ENCODE data around the gene WSCD2. TPM values are rescaled to one million over a fixed set of nuclear protein-coding genes. Genes with fewer than 3 reads are reported as not detected.

Gene WSCD2
- total RNA-seq, 1 donor from 2014 or later = 0.04 TPM

GRCh38 chr12:108151533-108152169 lies 22.6 kb downstream of the WSCD2 start:
- Histone ChIP-seq H3K4me3 (ENCODE audit: low read depth, low read length) (no peak overlapping the region), H3K27me3 (ENCODE audit: control insufficient read depth, insufficient read depth, low read length) (peaks cover 2% of the 10 kb centered on the region), H3K36me3 (ENCODE audit: control insufficient read depth, insufficient read depth, low read length) (no peaks in the 10 kb centered on the region)
- TF ChIP-seq CTCF (IDR thresholded peaks at IDR 0.05; ENCODE audit: insufficient read depth, low read length, poor library complexity, severe bottlenecking) = no peak
- no peak for DNase-seq (ENCODE audit: low read depth)

GRCh38 chr12:108152170-108152538 lies 23.1 kb downstream of the WSCD2 start:
- Histone ChIP-seq H3K27me3 (ENCODE audit: control insufficient read depth, insufficient read depth, low read length) (peaks cover 2% of the 10 kb centered on the region), H3K36me3 (ENCODE audit: control insufficient read depth, insufficient read depth, low read length) (no peaks in the 10 kb centered on the region), H3K4me3 (ENCODE audit: low read depth, low read length) (no peak overlapping the region)
- no peak for TF ChIP-seq CTCF (IDR thresholded peaks at IDR 0.05; ENCODE audit: insufficient read depth, low read length, poor library complexity, severe bottlenecking)
- no peak for DNase-seq (ENCODE audit: low read depth)

GRCh38 chr12:108156717-108157116 lies 27.6 kb downstream of the WSCD2 start:
- no peak for DNase-seq (ENCODE audit: low read depth)
- no peaks in the 10 kb centered on the region for H3K27me3 ChIP-seq (ENCODE audit: control insufficient read depth, insufficient read depth, low read length)
- H3K4me3 ChIP-seq (ENCODE audit: low read depth, low read length) = no peak overlapping the region
- H3K36me3 ChIP-seq (ENCODE audit: control insufficient read depth, insufficient read depth, low read length) = no peaks in the 10 kb centered on the region
- no peak for TF ChIP-seq CTCF (IDR thresholded peaks at IDR 0.05; ENCODE audit: insufficient read depth, low read length, poor library complexity, severe bottlenecking)

- DNase-seq (ENCODE audit: low read depth) = no peak
- TF ChIP-seq CTCF (IDR thresholded peaks at IDR 0.05; ENCODE audit: insufficient read depth, low read length, poor library complexity, severe bottlenecking) = no peak
- Histone ChIP-seq H3K36me3 (ENCODE audit: control insufficient read depth, insufficient read depth, low read length) (no peaks in the 10 kb centered on the region), H3K27me3 (ENCODE audit: control insufficient read depth, insufficient read depth, low read length) (no peaks in the 10 kb centered on the region), H3K4me3 (ENCODE audit: low read depth, low read length) (no peak overlapping the region)
These were observed 28.9 kb downstream of the WSCD2 start for GRCh38 chr12:108157870-108158459.

- TF ChIP-seq CTCF (IDR thresholded peaks at IDR 0.05; ENCODE audit: insufficient read depth, low read length, poor library complexity, severe bottlenecking) = no peak
- H3K27me3 ChIP-seq (ENCODE audit: control insufficient read depth, insufficient read depth, low read length) = no peaks in the 10 kb centered on the region
- no peak overlapping the region for H3K4me3 ChIP-seq (ENCODE audit: low read depth, low read length)
- no peak for DNase-seq (ENCODE audit: low read depth)
- H3K36me3 ChIP-seq (ENCODE audit: control insufficient read depth, insufficient read depth, low read length) = no peaks in the 10 kb centered on the region
These were observed 33.1 kb downstream of the WSCD2 start for GRCh38 chr12:108162207-108162606.

- no peak for DNase-seq (ENCODE audit: low read depth)
- H3K27me3 ChIP-seq (ENCODE audit: control insufficient read depth, insufficient read depth, low read length) = no peaks in the 10 kb centered on the region
- TF ChIP-seq CTCF (IDR thresholded peaks at IDR 0.05; ENCODE audit: insufficient read depth, low read length, poor library complexity, severe bottlenecking) = no peak
- H3K4me3 ChIP-seq (ENCODE audit: low read depth, low read length) = no peak overlapping the region
- no peaks in the 10 kb centered on the region for H3K36me3 ChIP-seq (ENCODE audit: control insufficient read depth, insufficient read depth, low read length)
These were observed 37.4 kb downstream of the WSCD2 start for GRCh38 chr12:108166505-108166904.
